EL (cell line): ENCODE results near the gene CDC37.
A peak's percentile ranks its signal among the peaks of the same experiment; 100 is the strongest.

Experiments
- DNase-seq: peaks from one replicate; pipeline ENCODE4 v3.0.0-alpha.2; 2016

Gene CDC37

DNA sequence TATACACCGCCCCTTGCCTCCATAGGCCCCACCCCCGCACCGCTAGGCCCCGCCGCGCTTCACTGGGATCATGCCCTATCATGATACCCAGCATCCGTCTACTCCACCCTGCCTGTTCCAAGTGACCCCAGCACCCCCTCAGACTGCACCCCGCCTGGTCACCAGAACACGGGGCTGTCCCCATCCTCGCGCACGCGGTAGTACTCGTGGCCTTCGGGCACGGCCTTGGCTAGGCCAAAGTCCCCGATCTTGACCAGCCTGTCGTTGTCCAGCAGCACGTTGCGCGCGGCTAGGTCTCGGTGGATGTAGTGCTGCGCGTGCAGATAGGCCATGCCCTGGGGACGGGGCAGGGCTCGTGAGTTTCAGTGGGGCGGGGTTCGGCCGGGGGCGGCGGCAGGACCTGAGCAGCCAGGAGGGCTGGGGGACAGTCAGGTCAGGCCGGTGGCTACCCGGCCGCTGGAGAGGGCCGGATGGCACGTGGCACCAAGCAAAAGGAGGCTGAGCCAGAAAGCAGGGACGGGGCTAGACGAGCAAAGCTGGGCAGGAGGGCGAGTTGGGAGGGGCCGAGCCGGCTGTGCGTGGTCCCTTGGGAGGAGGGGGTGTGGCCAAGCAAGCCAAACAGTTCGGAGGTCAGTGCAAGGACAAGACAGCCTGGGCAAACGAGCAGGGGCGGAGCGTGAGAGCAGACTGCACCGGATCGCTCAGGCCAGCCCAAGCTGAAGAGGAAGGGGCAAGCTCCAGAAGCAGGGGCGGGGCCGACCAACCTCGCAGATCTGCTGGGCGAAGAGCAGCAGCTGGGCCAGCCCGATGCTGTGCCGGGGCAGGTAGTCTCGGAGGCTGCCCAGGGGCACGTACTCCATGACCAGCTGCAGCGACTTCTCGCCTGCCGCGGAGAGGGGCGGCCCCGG, 50.3 kb downstream of the CDC37 start:
- no peak for DNase-seq

DNA sequence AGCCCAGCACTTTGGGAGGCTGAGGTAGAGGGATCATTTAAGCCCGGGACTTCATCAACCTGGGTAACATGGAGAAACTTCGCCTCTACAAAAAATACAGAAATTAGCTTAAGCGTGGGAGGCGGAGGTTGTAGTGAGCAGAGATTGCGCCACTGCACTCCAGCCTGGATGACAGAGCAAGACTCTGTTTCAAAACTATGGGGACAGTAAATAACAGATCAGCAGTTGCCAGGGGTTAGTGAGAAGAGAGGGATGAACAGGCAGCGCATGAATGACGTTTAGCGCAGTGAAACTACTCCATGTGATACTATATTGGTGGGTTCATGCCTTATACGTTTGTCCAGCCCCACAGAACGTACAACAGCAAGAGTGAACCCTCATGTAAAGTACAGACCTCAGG, 56.8 kb downstream of the CDC37 start:
- DNase-seq = no peak

GRCh38 chr19:10344780-10345179, 58.6 kb downstream of the CDC37 start:
- peak; percentile 70 for DNase-seq

DNA sequence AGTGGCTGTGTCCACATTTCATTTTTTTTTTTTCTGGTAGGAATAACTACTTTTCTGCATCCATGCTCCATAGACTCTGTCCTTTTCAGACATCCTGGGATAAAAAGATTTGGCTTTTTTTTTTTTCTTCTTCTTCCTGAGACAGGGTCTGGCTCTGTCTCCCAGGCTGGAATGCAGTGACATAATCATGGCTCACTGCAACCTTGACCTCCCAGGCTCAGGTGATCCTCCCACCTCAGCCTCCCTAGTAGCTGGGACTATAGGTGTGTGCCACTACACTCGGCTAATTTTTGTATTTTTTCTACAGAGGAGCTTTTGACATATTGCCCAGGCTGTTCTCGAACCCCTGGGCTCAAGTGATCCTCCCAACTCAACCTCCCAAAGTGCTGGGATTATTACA, 59.8 kb downstream of the CDC37 start:
- DNase-seq = no peak
